Measurements from ENCODE around the gene MBD6.
A peak's percentile ranks its signal among the peaks of the same experiment; 100 is the strongest.

The MBD6 gene

DNA sequence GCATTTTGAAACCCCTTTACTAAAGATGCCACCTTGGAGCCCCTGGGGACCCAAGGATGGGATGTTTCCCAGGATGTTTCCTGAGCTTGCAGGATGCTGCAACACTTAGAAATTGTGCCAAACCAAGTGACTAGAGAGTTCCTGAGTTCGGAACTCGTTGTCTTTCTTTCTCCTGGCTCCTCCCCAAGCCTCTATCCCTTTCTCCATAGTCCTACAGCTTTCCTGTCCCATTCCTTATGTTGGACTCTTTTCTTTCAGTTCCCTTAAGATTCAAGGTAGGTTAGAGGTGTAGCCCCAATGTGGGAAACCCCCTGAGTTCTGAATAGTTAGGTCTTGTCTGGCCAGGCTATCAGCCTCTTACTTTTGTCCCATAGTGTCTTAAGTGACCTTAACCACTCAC is 25.9 kb downstream of the MBD6 start:
- H3K27ac ChIP-seq (ENCODE audit: low read depth in 2 of 2, low read length in 2 of 2), result no peak overlapping the region
- H3K27me3 ChIP-seq (ENCODE audit: control insufficient read depth in 2 of 2, insufficient read depth in 2 of 2, low read length in 2 of 2), result peaks cover 20 to 26% of the 10 kb centered on the region in 2 donors
- H3K9me3 ChIP-seq (ENCODE audit: control insufficient read depth in 2 of 2, low read length in 2 of 2), result no peaks in the 10 kb centered on the region
- H3K4me1 ChIP-seq (ENCODE audit: control insufficient read depth in 2 of 2, insufficient read depth in 2 of 2, low read length in 2 of 2), result peaks cover 12 to 18% of the 10 kb centered on the region in 2 donors
- H3K4me3 ChIP-seq (ENCODE audit: low read length in 2 of 2), result no peak overlapping the region
- no peak overlapping the region for H3K9ac ChIP-seq (ENCODE audit: low read depth in 1 of 2, low read length in 2 of 2)
- no peaks in the 10 kb centered on the region for H3K36me3 ChIP-seq (ENCODE audit: control insufficient read depth in 2 of 2, insufficient read depth in 2 of 2, low read length in 2 of 2)

GRCh38 chr12:57549203-57549908 is 26.7 kb downstream of the MBD6 start:
- Histone ChIP-seq H3K9me3 (ENCODE audit: control insufficient read depth in 2 of 2, low read length in 2 of 2) (no peaks in the 10 kb centered on the region), H3K4me1 (ENCODE audit: control insufficient read depth in 2 of 2, insufficient read depth in 2 of 2, low read length in 2 of 2) (peaks cover 12 to 18% of the 10 kb centered on the region in 2 donors), H3K27me3 (ENCODE audit: control insufficient read depth in 2 of 2, insufficient read depth in 2 of 2, low read length in 2 of 2) (peaks cover 20 to 26% of the 10 kb centered on the region in 2 donors), H3K27ac (ENCODE audit: low read depth in 2 of 2, low read length in 2 of 2) (no peak overlapping the region), H3K4me3 (ENCODE audit: low read length in 2 of 2) (peak overlapping the region; percentile 43 to 63), H3K9ac (ENCODE audit: low read depth in 1 of 2, low read length in 2 of 2) (no peak overlapping the region), H3K36me3 (ENCODE audit: control insufficient read depth in 2 of 2, insufficient read depth in 2 of 2, low read length in 2 of 2) (no peaks in the 10 kb centered on the region)

DNA sequence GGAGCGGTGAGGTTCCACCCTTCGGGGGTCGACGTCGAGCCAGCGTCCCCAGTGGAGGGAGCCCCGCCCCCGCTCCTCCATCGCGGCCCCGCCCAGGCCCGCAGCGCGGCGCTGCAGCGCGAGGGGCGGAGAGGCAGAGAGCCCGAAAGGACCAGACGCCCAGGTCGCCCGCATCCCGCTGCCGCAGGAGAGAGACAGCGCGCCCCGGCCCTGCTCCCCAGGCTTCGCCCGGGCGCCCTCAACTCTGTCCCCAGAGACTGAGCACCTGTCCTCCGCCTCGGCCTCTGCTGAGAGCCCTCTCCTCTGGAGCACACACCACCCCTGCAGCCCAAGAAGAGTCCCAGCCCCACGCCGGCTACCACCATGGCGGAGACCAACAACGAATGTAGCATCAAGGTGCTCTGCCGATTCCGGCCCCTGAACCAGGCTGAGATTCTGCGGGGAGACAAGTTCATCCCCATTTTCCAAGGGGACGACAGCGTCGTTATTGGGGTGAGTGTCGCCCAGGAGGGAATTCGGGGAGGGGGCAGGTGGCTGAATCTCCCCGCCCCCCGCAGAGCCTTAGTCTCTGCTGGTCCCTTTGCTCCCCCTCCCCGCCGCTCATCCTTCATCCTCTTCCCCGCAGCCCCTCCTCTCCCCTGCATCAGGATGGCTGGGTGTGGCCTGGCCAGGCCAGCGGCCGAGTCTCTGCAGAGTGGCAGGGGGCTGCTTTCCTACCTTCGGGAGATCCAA is 27.5 kb downstream of the MBD6 start, which contains the start of gene KIF5A:
Gene KIF5A (plus strand): TSS at position 136 of the 732 bp plus-strand sequence. CDS start 228 bp downstream, at position 364.
- peaks cover 12 to 14% of the 10 kb centered on the region in 2 donors for H3K4me1 ChIP-seq (ENCODE audit: control insufficient read depth in 2 of 2, insufficient read depth in 2 of 2, low read length in 2 of 2)
- H3K9me3 ChIP-seq (ENCODE audit: control insufficient read depth in 2 of 2, low read length in 2 of 2), result no peaks in the 10 kb centered on the region
- H3K36me3 ChIP-seq (ENCODE audit: control insufficient read depth in 2 of 2, insufficient read depth in 2 of 2, low read length in 2 of 2), result no peaks in the 10 kb centered on the region
- H3K4me3 ChIP-seq (ENCODE audit: low read length in 2 of 2), result peak within 1 kb of the TSS; percentile 43 to 63
- H3K27me3 ChIP-seq (ENCODE audit: control insufficient read depth in 2 of 2, insufficient read depth in 2 of 2, low read length in 2 of 2), result peaks cover 20 to 26% of the 10 kb centered on the region in 2 donors
- H3K9ac ChIP-seq (ENCODE audit: low read depth in 1 of 2, low read length in 2 of 2), result peak within 1 kb of the TSS in 1 of 2 donors; percentile 63
- H3K27ac ChIP-seq (ENCODE audit: low read depth in 2 of 2, low read length in 2 of 2), result no peak within 1 kb of the TSS

- Histone ChIP-seq H3K4me1 (ENCODE audit: control insufficient read depth in 2 of 2, insufficient read depth in 2 of 2, low read length in 2 of 2) (peaks cover 6 to 9% of the 10 kb centered on the region in 2 donors), H3K36me3 (ENCODE audit: control insufficient read depth in 2 of 2, insufficient read depth in 2 of 2, low read length in 2 of 2) (no peaks in the 10 kb centered on the region), H3K27me3 (ENCODE audit: control insufficient read depth in 2 of 2, insufficient read depth in 2 of 2, low read length in 2 of 2) (peaks cover 20 to 26% of the 10 kb centered on the region in 2 donors), H3K27ac (ENCODE audit: low read depth in 2 of 2, low read length in 2 of 2) (no peak overlapping the region), H3K9ac (ENCODE audit: low read depth in 1 of 2, low read length in 2 of 2) (peak overlapping the region in 1 of 2 donors; percentile 28), H3K4me3 (ENCODE audit: low read length in 2 of 2) (no peak overlapping the region), H3K9me3 (ENCODE audit: control insufficient read depth in 2 of 2, low read length in 2 of 2) (no peaks in the 10 kb centered on the region)
Observed at GRCh38 chr12:57550641-57551549, 28.3 kb downstream of the MBD6 start.

DNA sequence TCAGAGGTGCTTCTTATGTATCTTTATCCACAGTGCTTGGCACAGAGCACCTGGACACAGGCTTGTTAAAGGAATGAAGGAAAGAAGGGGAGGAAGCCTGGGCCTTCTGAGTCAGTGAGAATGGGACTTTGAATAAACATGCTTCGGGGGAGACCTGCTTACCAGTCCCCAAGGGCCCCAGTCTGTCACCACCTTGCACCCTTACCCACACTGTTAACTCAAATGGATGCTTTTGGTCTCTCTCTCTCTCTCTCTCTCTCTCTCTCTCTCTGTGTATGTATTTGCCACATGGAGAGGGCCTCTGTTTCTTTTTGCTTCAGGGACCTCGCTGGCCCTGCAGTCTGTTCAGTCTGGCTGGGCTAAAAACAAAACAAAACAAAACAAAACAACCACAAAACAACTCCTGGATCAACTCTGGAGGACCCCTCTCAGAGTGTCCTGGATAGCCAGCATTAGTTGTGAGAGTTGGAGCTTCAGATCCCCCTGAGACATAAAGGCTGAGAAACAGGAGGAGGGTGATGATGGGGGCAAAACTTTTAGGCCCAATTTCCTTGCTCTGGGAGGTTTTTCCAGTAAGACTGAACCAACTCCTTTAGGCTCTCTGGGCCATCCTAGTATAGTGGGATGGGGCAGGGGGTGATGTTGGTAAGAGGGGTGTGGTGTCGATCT is 29.1 kb downstream of the MBD6 start:
- no peaks in the 10 kb centered on the region for H3K9me3 ChIP-seq (ENCODE audit: control insufficient read depth in 2 of 2, low read length in 2 of 2)
- H3K4me1 ChIP-seq (ENCODE audit: control insufficient read depth in 2 of 2, insufficient read depth in 2 of 2, low read length in 2 of 2), result peaks cover 0 to 3% of the 10 kb centered on the region in 2 donors
- peaks cover 20 to 26% of the 10 kb centered on the region in 2 donors for H3K27me3 ChIP-seq (ENCODE audit: control insufficient read depth in 2 of 2, insufficient read depth in 2 of 2, low read length in 2 of 2)
- H3K36me3 ChIP-seq (ENCODE audit: control insufficient read depth in 2 of 2, insufficient read depth in 2 of 2, low read length in 2 of 2), result no peaks in the 10 kb centered on the region
- no peak overlapping the region for H3K9ac ChIP-seq (ENCODE audit: low read depth in 1 of 2, low read length in 2 of 2)
- no peak overlapping the region for H3K27ac ChIP-seq (ENCODE audit: low read depth in 2 of 2, low read length in 2 of 2)
- no peak overlapping the region for H3K4me3 ChIP-seq (ENCODE audit: low read length in 2 of 2)

DNA sequence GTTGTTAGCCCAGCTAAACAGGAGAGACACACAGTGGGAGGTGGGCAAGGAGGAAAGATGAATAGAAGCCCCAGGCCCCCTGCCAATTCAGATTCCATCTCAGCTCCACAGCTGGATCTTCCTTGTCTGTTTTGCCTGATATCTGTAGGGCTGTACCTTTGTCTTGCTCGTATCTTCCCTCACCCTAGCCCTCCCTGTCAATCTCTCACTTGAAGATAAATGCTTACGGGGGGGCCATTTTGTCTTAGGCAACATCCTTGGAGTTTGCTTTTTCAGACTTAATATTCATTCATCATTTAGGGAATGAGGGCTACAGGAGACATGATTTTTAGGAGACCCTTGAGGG is 29.7 kb downstream of the MBD6 start:
- no peak overlapping the region for H3K4me3 ChIP-seq (ENCODE audit: low read length in 2 of 2)

GRCh38 chr12:57552835-57553313 is 30.2 kb downstream of the MBD6 start:
- Histone ChIP-seq H3K9ac (ENCODE audit: low read depth in 1 of 2, low read length in 2 of 2) (no peak overlapping the region), H3K4me3 (ENCODE audit: low read length in 2 of 2) (no peak overlapping the region), H3K9me3 (ENCODE audit: control insufficient read depth in 2 of 2, low read length in 2 of 2) (no peaks in the 10 kb centered on the region), H3K27ac (ENCODE audit: low read depth in 2 of 2, low read length in 2 of 2) (no peak overlapping the region), H3K36me3 (ENCODE audit: control insufficient read depth in 2 of 2, insufficient read depth in 2 of 2, low read length in 2 of 2) (no peaks in the 10 kb centered on the region), H3K27me3 (ENCODE audit: control insufficient read depth in 2 of 2, insufficient read depth in 2 of 2, low read length in 2 of 2) (peaks cover 20 to 26% of the 10 kb centered on the region in 2 donors), H3K4me1 (ENCODE audit: control insufficient read depth in 2 of 2, insufficient read depth in 2 of 2, low read length in 2 of 2) (no peaks in the 10 kb centered on the region)

More for the DNA sequence above, 29.7 kb downstream of the MBD6 start:
- Histone ChIP-seq H3K36me3 (ENCODE audit: control insufficient read depth in 2 of 2, insufficient read depth in 2 of 2, low read length in 2 of 2) (no peaks in the 10 kb centered on the region), H3K27me3 (ENCODE audit: control insufficient read depth in 2 of 2, insufficient read depth in 2 of 2, low read length in 2 of 2) (peaks cover 20 to 26% of the 10 kb centered on the region in 2 donors), H3K4me1 (ENCODE audit: control insufficient read depth in 2 of 2, insufficient read depth in 2 of 2, low read length in 2 of 2) (peaks cover 0 to 2% of the 10 kb centered on the region in 2 donors), H3K27ac (ENCODE audit: low read depth in 2 of 2, low read length in 2 of 2) (no peak overlapping the region), H3K9me3 (ENCODE audit: control insufficient read depth in 2 of 2, low read length in 2 of 2) (no peaks in the 10 kb centered on the region), H3K9ac (ENCODE audit: low read depth in 1 of 2, low read length in 2 of 2) (no peak overlapping the region)

- no peaks in the 10 kb centered on the region for H3K36me3 ChIP-seq (ENCODE audit: control insufficient read depth in 2 of 2, insufficient read depth in 2 of 2, low read length in 2 of 2)
- no peaks in the 10 kb centered on the region for H3K4me1 ChIP-seq (ENCODE audit: control insufficient read depth in 2 of 2, insufficient read depth in 2 of 2, low read length in 2 of 2)
- peaks cover 16 to 24% of the 10 kb centered on the region in 2 donors for H3K27me3 ChIP-seq (ENCODE audit: control insufficient read depth in 2 of 2, insufficient read depth in 2 of 2, low read length in 2 of 2)
- H3K9ac ChIP-seq (ENCODE audit: low read depth in 1 of 2, low read length in 2 of 2), result no peak overlapping the region
- no peak overlapping the region for H3K4me3 ChIP-seq (ENCODE audit: low read length in 2 of 2)
- H3K9me3 ChIP-seq (ENCODE audit: control insufficient read depth in 2 of 2, low read length in 2 of 2), result no peaks in the 10 kb centered on the region
- no peak overlapping the region for H3K27ac ChIP-seq (ENCODE audit: low read depth in 2 of 2, low read length in 2 of 2)
Observed at GRCh38 chr12:57553343-57554202, 30.9 kb downstream of the MBD6 start.

- no peaks in the 10 kb centered on the region for H3K4me1 ChIP-seq (ENCODE audit: control insufficient read depth in 2 of 2, insufficient read depth in 2 of 2, low read length in 2 of 2)
- peaks cover 8 to 15% of the 10 kb centered on the region in 2 donors for H3K27me3 ChIP-seq (ENCODE audit: control insufficient read depth in 2 of 2, insufficient read depth in 2 of 2, low read length in 2 of 2)
- no peaks in the 10 kb centered on the region for H3K9me3 ChIP-seq (ENCODE audit: control insufficient read depth in 2 of 2, low read length in 2 of 2)
- no peak overlapping the region for H3K4me3 ChIP-seq (ENCODE audit: low read length in 2 of 2)
- no peak overlapping the region for H3K9ac ChIP-seq (ENCODE audit: low read depth in 1 of 2, low read length in 2 of 2)
- H3K27ac ChIP-seq (ENCODE audit: low read depth in 2 of 2, low read length in 2 of 2), result no peak overlapping the region
- no peaks in the 10 kb centered on the region for H3K36me3 ChIP-seq (ENCODE audit: control insufficient read depth in 2 of 2, insufficient read depth in 2 of 2, low read length in 2 of 2)
Observed at GRCh38 chr12:57554453-57554852, 31.8 kb downstream of the MBD6 start.
